Measurements from ENCODE around the gene CEP70. TPM values are rescaled to one million over a fixed set of nuclear protein-coding genes. Genes with fewer than 3 reads are reported as not detected.
"Not testable (repeated sequence)": the region's sequence is repeated elsewhere in the genome, so short reads cannot be mapped to it uniquely, and the experiment has no call there.

Gene CEP70
- total RNA-seq, 1 experiment from 2014 or later, result 22.3 TPM

- not testable (repeated sequence) for DNase-seq (ENCODE audit: low read depth in 1 of 2, low spot score in 2 of 2); H3K4me3 ChIP-seq
These were observed 7.6 kb upstream of the CEP70 start for GRCh38 chr3:138601661-138602060.

GRCh38 chr3:138600100-138600745, 6.2 kb upstream of the CEP70 start:
- Histone ChIP-seq H3K27me3 (replicated peaks) (no peaks in the 10 kb centered on the region), H3K9me3 (replicated peaks) (0 out of 2 replicates have a peak, but pooled peaks cover 3% of the 10 kb centered on the region), H3K4me1 (replicated peaks) (no peaks in the 10 kb centered on the region), H3K36me3 (no peaks in the 10 kb centered on the region), H3K4me3 (no peak overlapping the region), H3K27ac (no peak overlapping the region)
- DNase-seq (ENCODE audit: low read depth in 1 of 2, low spot score in 2 of 2), result no peak

More at GRCh38 chr3:138601661-138602060, 7.6 kb upstream of the CEP70 start:
- not testable (repeated sequence) for H3K36me3 ChIP-seq; H3K4me1 ChIP-seq (replicated peaks); H3K27ac ChIP-seq; H3K27me3 ChIP-seq (replicated peaks); H3K9me3 ChIP-seq (replicated peaks)

GRCh38 chr3:138598534-138598933, 4.5 kb upstream of the CEP70 start:
- Histone ChIP-seq H3K36me3 (no peaks in the 10 kb centered on the region), H3K27ac (no peak overlapping the region), H3K4me1 (replicated peaks) (no peaks in the 10 kb centered on the region), H3K27me3 (replicated peaks) (no peaks in the 10 kb centered on the region), H3K4me3 (no peak overlapping the region), H3K9me3 (replicated peaks) (0 out of 2 replicates have a peak, but pooled peaks cover 3% of the 10 kb centered on the region)
- DNase-seq (ENCODE audit: low read depth in 1 of 2, low spot score in 2 of 2), result no peak

- DNase-seq (ENCODE audit: low read depth in 1 of 2, low spot score in 2 of 2); H3K4me1 ChIP-seq (replicated peaks); H3K27ac ChIP-seq; H3K36me3 ChIP-seq; H3K9me3 ChIP-seq (replicated peaks); H3K27me3 ChIP-seq (replicated peaks); H3K4me3 ChIP-seq: not testable (repeated sequence)
These were observed 3.3 kb upstream of the CEP70 start for GRCh38 chr3:138597186-138597976.

GRCh38 chr3:138594935-138595610, 1.0 kb upstream of the CEP70 start:
- no peak for DNase-seq (ENCODE audit: low read depth in 1 of 2, low spot score in 2 of 2)
- Histone ChIP-seq H3K27ac (no peak overlapping the region), H3K9me3 (replicated peaks) (no peaks in the 10 kb centered on the region), H3K4me3 (peak overlapping the region; percentile 59), H3K36me3 (peaks cover 3% of the 10 kb centered on the region; the same call in 1 of the 2 replicates), H3K4me1 (replicated peaks) (no peaks in the 10 kb centered on the region), H3K27me3 (replicated peaks) (no peaks in the 10 kb centered on the region)

GRCh38 chr3:138593488-138594149, 441 bp downstream of the CEP70 start:
- peak overlapping the region; percentile 59 for H3K4me3 ChIP-seq
- H3K4me1 ChIP-seq (replicated peaks), result no peaks in the 10 kb centered on the region
- H3K9me3 ChIP-seq (replicated peaks), result no peaks in the 10 kb centered on the region
- DNase-seq (ENCODE audit: low read depth in 1 of 2, low spot score in 2 of 2), result no peak
- no peaks in the 10 kb centered on the region for H3K27me3 ChIP-seq (replicated peaks)
- H3K36me3 ChIP-seq, result peaks cover 6% of the 10 kb centered on the region; the same call in 1 of the 2 replicates
- H3K27ac ChIP-seq, result peak overlapping the region; percentile 59

GRCh38 chr3:138591392-138591791, 2.7 kb downstream of the CEP70 start:
- Histone ChIP-seq H3K9me3 (replicated peaks) (no peaks in the 10 kb centered on the region), H3K36me3 (peaks cover 12% of the 10 kb centered on the region; the same call in 1 of the 2 replicates), H3K4me1 (replicated peaks) (no peaks in the 10 kb centered on the region), H3K4me3 (no peak overlapping the region), H3K27ac (no peak overlapping the region), H3K27me3 (replicated peaks) (no peaks in the 10 kb centered on the region)
- no peak for DNase-seq (ENCODE audit: low read depth in 1 of 2, low spot score in 2 of 2)

- Histone ChIP-seq H3K36me3 (peaks cover 15% of the 10 kb centered on the region; the same call in 1 of the 2 replicates), H3K4me1 (replicated peaks) (no peaks in the 10 kb centered on the region), H3K9me3 (replicated peaks) (no peaks in the 10 kb centered on the region), H3K4me3 (no peak overlapping the region), H3K27me3 (replicated peaks) (no peaks in the 10 kb centered on the region), H3K27ac (no peak overlapping the region)
- DNase-seq (ENCODE audit: low read depth in 1 of 2, low spot score in 2 of 2), result no peak
These were observed 5.6 kb downstream of the CEP70 start for GRCh38 chr3:138588445-138588844.

GRCh38 chr3:138587374-138587773, 6.7 kb downstream of the CEP70 start:
- Histone ChIP-seq H3K4me1 (replicated peaks) (no peaks in the 10 kb centered on the region), H3K4me3 (no peak overlapping the region), H3K27ac (no peak overlapping the region), H3K27me3 (replicated peaks) (no peaks in the 10 kb centered on the region), H3K36me3 (peaks cover 15% of the 10 kb centered on the region; the same call in 1 of the 2 replicates), H3K9me3 (replicated peaks) (no peaks in the 10 kb centered on the region)
- no peak for DNase-seq (ENCODE audit: low read depth in 1 of 2, low spot score in 2 of 2)

- peaks cover 4% of the 10 kb centered on the region for H3K36me3 ChIP-seq
- H3K27me3 ChIP-seq (replicated peaks), result no peaks in the 10 kb centered on the region
- DNase-seq (ENCODE audit: low read depth in 1 of 2, low spot score in 2 of 2), result no peak
- H3K9me3 ChIP-seq (replicated peaks), result no peaks in the 10 kb centered on the region
- no peaks in the 10 kb centered on the region for H3K4me1 ChIP-seq (replicated peaks)
- no peak overlapping the region for H3K4me3 ChIP-seq
- no peak overlapping the region for H3K27ac ChIP-seq
These were observed 15.0 kb downstream of the CEP70 start for GRCh38 chr3:138578961-138579574.

- Histone ChIP-seq H3K9me3 (replicated peaks) (no peaks in the 10 kb centered on the region), H3K4me1 (replicated peaks) (no peaks in the 10 kb centered on the region), H3K36me3 (peaks cover 7% of the 10 kb centered on the region), H3K27ac (no peak overlapping the region), H3K4me3 (no peak overlapping the region), H3K27me3 (replicated peaks) (no peaks in the 10 kb centered on the region)
- DNase-seq (ENCODE audit: low read depth in 1 of 2, low spot score in 2 of 2), result no peak
These were observed 15.9 kb downstream of the CEP70 start for GRCh38 chr3:138578141-138578540.

- H3K36me3 ChIP-seq, result peaks cover 7% of the 10 kb centered on the region
- DNase-seq (ENCODE audit: low read depth in 1 of 2, low spot score in 2 of 2), result no peak
- no peaks in the 10 kb centered on the region for H3K9me3 ChIP-seq (replicated peaks)
- H3K27me3 ChIP-seq (replicated peaks), result no peaks in the 10 kb centered on the region
- H3K27ac ChIP-seq, result no peak overlapping the region
- H3K4me1 ChIP-seq (replicated peaks), result no peaks in the 10 kb centered on the region
- no peak overlapping the region for H3K4me3 ChIP-seq
These were observed 20.9 kb downstream of the CEP70 start for GRCh38 chr3:138573138-138573537.

GRCh38 chr3:138569624-138570023, 24.4 kb downstream of the CEP70 start:
- not testable (repeated sequence) for H3K36me3 ChIP-seq; H3K9me3 ChIP-seq (replicated peaks); DNase-seq (ENCODE audit: low read depth in 1 of 2, low spot score in 2 of 2); H3K4me3 ChIP-seq; H3K27ac ChIP-seq; H3K27me3 ChIP-seq (replicated peaks); H3K4me1 ChIP-seq (replicated peaks)

All from SJSA1 (cell line).